Mesodermal cell (in vitro differentiated cells): ENCODE measurements around the gene COL21A1.

Experiments
- H3K27ac ChIP-seq: 2 replicates; pipeline ENCODE4 v1.7.0; 2013; ENCODE audit warnings: mild to moderate bottlenecking, low read depth, low read length, moderate library complexity; ENCODE audit not compliant: severe bottlenecking
- H3K36me3 ChIP-seq: 2 replicates; pipeline ENCODE4 v1.7.1; 2013; ENCODE audit warnings: mild to moderate bottlenecking, low read length, moderate library complexity; ENCODE audit not compliant: control insufficient read depth, insufficient read depth
- H3K4me1 ChIP-seq: one replicate; pipeline ENCODE4 v1.7.1; 2013; ENCODE audit warnings: mild to moderate bottlenecking, low read length; ENCODE audit not compliant: insufficient read depth, control insufficient read depth, poor library complexity, severe bottlenecking
- H3K4me3 ChIP-seq: 2 replicates; pipeline ENCODE4 v1.7.0; 2013; ENCODE audit warnings: low read length, control low read depth, mild to moderate bottlenecking; ENCODE audit not compliant: insufficient read depth, poor library complexity, severe bottlenecking; ENCODE audit errors: extremely low read depth
- H3K9me3 ChIP-seq: 2 replicates; pipeline ENCODE4 v1.7.1; 2013; ENCODE audit warnings: mild to moderate bottlenecking, low read length, moderate library complexity; ENCODE audit not compliant: control insufficient read depth
- WGBS, 2 experiments: methylation state at CpG; one replicate each; pipeline ENCODE4 v1.1.5; 2013; ENCODE audit warnings: missing lambda C conversion rate in 2 of 2; ENCODE audit not compliant: insufficient coverage in 2 of 2; 5-methylcytosine and 5-hydroxymethylcytosine counted together

Gene COL21A1

GRCh38 chr6:56245903-56246351 is 1.5 kb downstream of the COL21A1 start:
- no peaks in the 10 kb centered on the region for H3K4me1 ChIP-seq
- no peak overlapping the region for H3K4me3 ChIP-seq
- WGBS, 2 experiments, result 0 to 82% methylated on average over 1 of the region's 2 CpGs
- H3K36me3 ChIP-seq, result no peaks in the 10 kb centered on the region
- H3K9me3 ChIP-seq, result no peaks in the 10 kb centered on the region
- no peak overlapping the region for H3K27ac ChIP-seq

DNA sequence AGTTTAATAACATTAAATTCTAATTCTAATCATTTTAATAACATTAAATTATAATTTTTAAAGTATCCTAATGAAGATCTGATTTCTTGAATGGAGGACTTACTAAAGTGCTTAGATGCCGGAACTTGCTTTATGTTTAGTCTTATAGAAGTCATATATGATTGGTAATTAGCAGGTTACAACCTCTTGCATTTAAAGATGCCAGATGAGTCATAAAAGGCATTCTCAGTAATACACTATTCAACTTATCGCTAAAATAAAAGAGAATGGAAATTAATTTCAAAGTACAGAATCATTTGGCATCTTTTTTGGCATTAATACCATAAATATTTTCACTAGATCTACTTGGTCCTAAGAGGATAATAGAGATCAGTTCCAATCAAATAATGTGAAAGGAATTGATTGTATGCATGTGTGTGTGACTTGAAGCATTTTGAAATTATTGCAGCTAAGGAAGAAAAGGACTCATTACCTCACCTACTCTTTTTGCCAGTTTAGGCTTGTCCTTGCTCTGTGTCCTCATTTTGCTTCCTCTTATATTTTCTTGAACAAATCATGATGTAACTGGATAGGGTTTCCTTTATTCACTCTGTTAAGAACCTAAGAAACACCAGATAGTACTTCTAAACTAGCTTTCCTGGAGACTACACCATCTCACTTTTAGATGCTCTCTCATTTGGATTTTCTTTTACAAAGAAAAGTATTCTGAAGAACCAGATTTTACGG is 2.7 kb downstream of the COL21A1 start:
- no peak overlapping the region for H3K27ac ChIP-seq
- no peak overlapping the region for H3K4me3 ChIP-seq
- H3K36me3 ChIP-seq, result no peaks in the 10 kb centered on the region
- no CpG with 5 or more reads among the region's 3 CpGs for WGBS, 2 experiments
- no peaks in the 10 kb centered on the region for H3K9me3 ChIP-seq
- H3K4me1 ChIP-seq, result no peaks in the 10 kb centered on the region

- H3K4me3 ChIP-seq, result no peak overlapping the region
- no peak overlapping the region for H3K27ac ChIP-seq
- no peaks in the 10 kb centered on the region for H3K36me3 ChIP-seq
- H3K4me1 ChIP-seq, result no peaks in the 10 kb centered on the region
- H3K9me3 ChIP-seq, result no peaks in the 10 kb centered on the region
Observed at GRCh38 chr6:56244089-56244488, 3.3 kb downstream of the COL21A1 start.

DNA sequence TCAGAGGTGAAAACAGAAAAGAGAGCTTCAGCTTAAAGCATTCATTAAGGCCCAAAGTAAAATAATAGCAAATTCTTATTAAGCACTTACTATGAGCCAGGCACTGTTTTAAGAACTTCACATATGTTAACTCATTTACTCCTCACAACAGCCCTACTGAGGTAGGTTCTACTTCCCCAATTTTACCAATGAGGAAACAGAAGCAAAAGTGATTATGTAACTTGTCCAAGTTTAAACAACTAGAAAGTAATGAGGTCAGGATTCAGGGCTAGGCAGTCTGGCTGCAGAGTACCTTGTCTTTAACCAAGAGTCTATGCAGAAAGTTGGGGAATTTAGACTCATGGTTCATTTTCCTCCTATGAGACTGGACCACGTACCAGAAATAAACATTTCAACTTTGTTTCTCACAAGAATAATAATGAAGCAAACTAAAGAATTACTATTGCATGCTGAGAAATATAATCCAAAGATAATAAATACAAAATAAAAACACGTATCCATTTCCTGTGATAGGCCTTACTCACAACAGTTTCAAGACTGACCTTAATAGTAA is 3.8 kb downstream of the COL21A1 start:
- no peak overlapping the region for H3K4me3 ChIP-seq
- H3K27ac ChIP-seq, result no peak overlapping the region
- H3K36me3 ChIP-seq, result no peaks in the 10 kb centered on the region
- WGBS, 2 experiments, result 60% methylated on average over 1 of the region's 2 CpGs; no CpG with 5 or more reads in 1 of the 2 experiments
- no peaks in the 10 kb centered on the region for H3K9me3 ChIP-seq
- no peaks in the 10 kb centered on the region for H3K4me1 ChIP-seq

DNA sequence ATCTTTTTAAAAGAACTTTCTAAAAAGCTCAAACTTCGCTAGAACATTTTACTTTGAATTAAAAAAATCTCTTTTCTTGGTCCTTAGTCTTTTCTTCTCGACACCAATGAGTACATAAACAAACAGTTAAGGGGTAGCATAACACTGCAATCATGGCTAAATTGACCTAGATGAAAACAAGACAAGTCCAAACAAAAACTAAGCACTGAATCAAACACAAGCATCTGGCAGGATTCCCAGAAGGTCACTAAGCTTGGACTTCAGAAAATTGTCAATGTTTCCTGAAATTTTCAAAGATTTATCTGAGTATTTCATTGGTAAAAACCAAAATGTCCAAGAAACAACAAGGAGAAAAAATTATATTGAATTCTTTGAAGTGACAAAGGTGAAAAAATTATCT is 5.0 kb downstream of the COL21A1 start:
- Histone ChIP-seq H3K36me3 (no peaks in the 10 kb centered on the region), H3K4me3 (no peak overlapping the region), H3K27ac (no peak overlapping the region), H3K9me3 (no peaks in the 10 kb centered on the region), H3K4me1 (no peaks in the 10 kb centered on the region)
- WGBS, 2 experiments, result 22 to 45% methylated on average over 1 of the region's 2 CpGs

DNA sequence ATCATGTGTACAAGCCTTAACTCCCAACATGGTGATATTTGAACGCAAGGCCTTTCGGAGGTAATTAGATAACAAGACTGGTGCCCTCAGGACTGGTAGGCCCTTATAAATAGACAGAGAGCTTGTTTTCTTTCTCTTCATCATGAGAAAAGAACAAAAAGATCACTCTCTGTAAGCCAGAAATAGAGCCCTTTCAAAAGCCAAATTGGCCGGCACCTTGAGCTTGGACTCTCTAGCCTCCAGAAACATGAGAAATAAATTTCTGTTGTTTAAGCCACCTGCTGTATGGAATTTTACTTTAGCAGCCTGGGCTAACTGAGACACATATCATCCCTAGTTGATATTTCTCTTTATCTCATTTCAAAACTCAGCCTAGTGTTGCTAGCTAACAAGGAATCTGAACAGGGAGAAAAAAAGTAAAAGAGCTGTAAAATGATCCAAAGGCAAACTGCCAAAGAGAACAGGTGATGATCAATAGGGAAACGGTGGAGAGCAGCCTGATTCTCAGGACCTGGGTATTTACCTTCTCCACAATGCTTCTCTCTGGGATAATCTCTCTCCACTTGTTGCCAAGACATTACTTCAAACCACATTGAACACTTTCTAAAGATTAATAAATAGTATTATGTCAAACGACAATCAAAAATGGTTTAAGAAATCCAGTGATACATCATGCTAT is 6.1 kb downstream of the COL21A1 start:
- Histone ChIP-seq H3K4me1 (no peaks in the 10 kb centered on the region), H3K27ac (no peak overlapping the region), H3K9me3 (no peaks in the 10 kb centered on the region), H3K4me3 (no peak overlapping the region), H3K36me3 (no peaks in the 10 kb centered on the region)
- 69% methylated on average over 3 of the region's 5 CpGs; no CpG with 5 or more reads in 1 of the 2 experiments for WGBS, 2 experiments

DNA sequence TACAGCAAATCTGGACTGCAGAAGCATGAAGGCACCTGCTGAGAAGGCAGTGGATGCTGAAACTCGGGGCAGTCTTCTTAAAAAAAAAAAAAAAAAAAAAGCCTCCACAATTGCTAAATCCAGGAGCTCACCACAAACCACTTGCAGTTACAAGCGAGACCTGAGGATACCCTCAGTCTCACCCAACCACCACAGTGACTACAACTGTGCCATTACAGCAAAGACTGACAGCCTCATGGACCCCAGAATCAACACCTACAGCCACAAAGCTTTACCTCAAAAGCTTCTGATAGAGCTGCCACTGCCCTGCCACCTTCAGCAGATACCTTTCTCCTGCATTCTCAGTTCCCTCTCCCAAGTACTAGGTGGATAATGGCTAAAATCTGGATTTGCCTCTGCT is 9.0 kb downstream of the COL21A1 start:
- H3K4me3 ChIP-seq, result no peak overlapping the region

GRCh38 chr6:56235245-56235644 is 12.1 kb downstream of the COL21A1 start:
- H3K4me1 ChIP-seq, result no peaks in the 10 kb centered on the region
- no CpG with 5 or more reads among the region's 1 CpG for WGBS, 2 experiments
- no peak overlapping the region for H3K4me3 ChIP-seq
- H3K9me3 ChIP-seq, result no peaks in the 10 kb centered on the region
- no peak overlapping the region for H3K27ac ChIP-seq
- H3K36me3 ChIP-seq, result no peaks in the 10 kb centered on the region

More for the DNA sequence above, 9.0 kb downstream of the COL21A1 start:
- Histone ChIP-seq H3K9me3 (no peaks in the 10 kb centered on the region), H3K36me3 (no peaks in the 10 kb centered on the region), H3K4me1 (no peaks in the 10 kb centered on the region), H3K27ac (no peak overlapping the region)
- 75 to 100% methylated on average over 1 to 2 of the region's 2 CpGs for WGBS, 2 experiments

- Histone ChIP-seq H3K4me1 (no peaks in the 10 kb centered on the region), H3K4me3 (no peak overlapping the region), H3K27ac (no peak overlapping the region), H3K36me3 (no peaks in the 10 kb centered on the region), H3K9me3 (no peaks in the 10 kb centered on the region)
- 100% methylated on average over 1 to 2 of the region's 2 CpGs for WGBS, 2 experiments
Observed at GRCh38 chr6:56232436-56232835, 14.9 kb downstream of the COL21A1 start.

DNA sequence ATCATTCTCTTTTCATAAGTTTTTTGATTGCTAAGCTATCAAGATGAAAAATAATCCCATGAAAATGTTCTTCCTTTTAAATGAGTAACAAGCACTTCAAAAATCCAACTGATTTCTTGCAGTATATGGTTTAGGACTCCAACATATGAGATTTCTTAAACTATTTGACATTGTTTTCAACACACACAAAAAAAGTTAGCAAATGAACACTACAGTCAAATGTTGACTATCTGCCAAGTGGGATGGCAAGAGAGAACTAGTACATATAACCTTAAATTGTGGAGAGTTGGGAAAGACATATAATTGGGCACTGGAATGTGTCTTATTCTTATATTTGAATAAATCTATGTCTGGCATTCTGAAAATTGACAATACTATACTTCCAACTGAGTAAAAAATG is 15.6 kb downstream of the COL21A1 start:
- Histone ChIP-seq H3K9me3 (no peaks in the 10 kb centered on the region), H3K4me1 (no peaks in the 10 kb centered on the region), H3K27ac (no peak overlapping the region), H3K4me3 (no peak overlapping the region), H3K36me3 (no peaks in the 10 kb centered on the region)

GRCh38 chr6:56230976-56231566 is 16.3 kb downstream of the COL21A1 start:
- WGBS, 2 experiments, result 94 to 100% methylated on average over 1 to 2 of the region's 4 CpGs
- Histone ChIP-seq H3K27ac (no peak overlapping the region), H3K4me3 (no peak overlapping the region), H3K9me3 (no peaks in the 10 kb centered on the region), H3K36me3 (no peaks in the 10 kb centered on the region), H3K4me1 (no peaks in the 10 kb centered on the region)
